SJCRH30 (cell line): ENCODE results near the gene CFAP73. TPM values are rescaled to one million over a fixed set of nuclear protein-coding genes. Genes with fewer than 3 reads are reported as not detected.
A peak's percentile ranks its signal among the peaks of the same experiment; 100 is the strongest.

Experiments used
- DNase-seq, 2 experiments: peaks; one replicate each; pipeline ENCODE4 v3.0.0-alpha.2; 2015 to 2020
- H3K27ac ChIP-seq: fragments of 250-450 bp; sonication (Bioruptor Pico); 2 replicates; pipeline ENCODE4 v1.5.1; 2020; ENCODE audit warnings: mild to moderate bottlenecking, moderate library complexity
- H3K27me3 ChIP-seq: fragments of 250-450 bp; sonication (Bioruptor Pico); 2 replicates; pipeline ENCODE4 v1.5.1; 2020; ENCODE audit warnings: mild to moderate bottlenecking, moderate library complexity
- H3K36me3 ChIP-seq: fragments of 250-450 bp; sonication (Bioruptor Pico); 2 replicates; pipeline ENCODE4 v1.5.1; 2020; ENCODE audit warnings: mild to moderate bottlenecking, moderate library complexity
- H3K4me1 ChIP-seq: fragments of 250-450 bp; sonication (Bioruptor Pico); 2 replicates; pipeline ENCODE4 v1.5.1; 2020; ENCODE audit warnings: mild to moderate bottlenecking, moderate library complexity
- H3K4me3 ChIP-seq: fragments of 250-450 bp; sonication (Bioruptor Pico); 2 replicates; pipeline ENCODE4 v1.5.1; 2020; ENCODE audit warnings: mild to moderate bottlenecking, moderate library complexity
- H3K9me3 ChIP-seq: fragments of 250-450 bp; sonication (Bioruptor Pico); replicated peaks from 2 replicates; pipeline ENCODE4 v1.5.1; 2020; ENCODE audit warnings: mild to moderate bottlenecking, moderate library complexity
- total RNA-seq: library from RNA; depleted of rRNA; stranded (reverse); fragments of >200 nt; shearing (Covaris generic); gene quantifications from 2 replicates; pipeline ENCODE4 v1.2.3, GENCODE V29; 2014; rRNA removed

CFAP73 gene
- not detected in 2 replicates for total RNA-seq

GRCh38 chr12:113149361-113150150, at the start of gene CFAP73:
Gene CFAP73, plus strand, starts transcription at chr12:113149724. Its CDS starts 134 bp downstream, at chr12:113149858.
- Histone ChIP-seq H3K9me3 (no peaks in the 10 kb centered on the region), H3K27ac (no peak within 1 kb of the TSS), H3K36me3 (no peaks in the 10 kb centered on the region), H3K4me3 (no peak within 1 kb of the TSS), H3K4me1 (no peaks in the 10 kb centered on the region), H3K27me3 (peaks cover 2% of the 10 kb centered on the region; the same call in 1 of the 2 replicates)
- DNase-seq, result peak; percentile 83 to 84

GRCh38 chr12:113099764-113100163, 49.8 kb upstream of the CFAP73 start:
- Histone ChIP-seq H3K4me1 (no peaks in the 10 kb centered on the region), H3K4me3 (no peak overlapping the region), H3K27ac (no peak overlapping the region), H3K27me3 (no peaks in the 10 kb centered on the region), H3K36me3 (no peaks in the 10 kb centered on the region), H3K9me3 (no peaks in the 10 kb centered on the region)
- no peak for DNase-seq

- no peak for DNase-seq
These were observed 47.8 kb upstream of the CFAP73 start for GRCh38 chr12:113101751-113102150.

GRCh38 chr12:113102811-113103210, 46.7 kb upstream of the CFAP73 start:
- H3K27me3 ChIP-seq, result no peaks in the 10 kb centered on the region
- H3K36me3 ChIP-seq, result no peaks in the 10 kb centered on the region
- no peak overlapping the region for H3K27ac ChIP-seq
- no peaks in the 10 kb centered on the region for H3K9me3 ChIP-seq
- no peak overlapping the region for H3K4me3 ChIP-seq
- H3K4me1 ChIP-seq, result no peaks in the 10 kb centered on the region
- no peak for DNase-seq

More at GRCh38 chr12:113101751-113102150, 47.8 kb upstream of the CFAP73 start:
- no peaks in the 10 kb centered on the region for H3K4me1 ChIP-seq
- no peak overlapping the region for H3K4me3 ChIP-seq
- no peaks in the 10 kb centered on the region for H3K27me3 ChIP-seq
- H3K36me3 ChIP-seq, result no peaks in the 10 kb centered on the region
- no peak overlapping the region for H3K27ac ChIP-seq
- H3K9me3 ChIP-seq, result no peaks in the 10 kb centered on the region

- Histone ChIP-seq H3K27me3 (no peaks in the 10 kb centered on the region), H3K9me3 (no peaks in the 10 kb centered on the region), H3K4me1 (no peaks in the 10 kb centered on the region), H3K4me3 (no peak overlapping the region), H3K36me3 (no peaks in the 10 kb centered on the region), H3K27ac (no peak overlapping the region)
- no peak for DNase-seq
These were observed 45.6 kb upstream of the CFAP73 start for GRCh38 chr12:113103756-113104450.

GRCh38 chr12:113104953-113105510, 44.5 kb upstream of the CFAP73 start:
- Histone ChIP-seq H3K9me3 (no peaks in the 10 kb centered on the region), H3K4me3 (no peak overlapping the region), H3K4me1 (no peaks in the 10 kb centered on the region), H3K27ac (no peak overlapping the region), H3K36me3 (no peaks in the 10 kb centered on the region), H3K27me3 (no peaks in the 10 kb centered on the region)
- no peak for DNase-seq

GRCh38 chr12:113105606-113106271, 43.8 kb upstream of the CFAP73 start:
- no peak overlapping the region for H3K4me3 ChIP-seq
- no peak for DNase-seq
- no peaks in the 10 kb centered on the region for H3K36me3 ChIP-seq
- no peak overlapping the region for H3K27ac ChIP-seq
- no peaks in the 10 kb centered on the region for H3K4me1 ChIP-seq
- H3K27me3 ChIP-seq, result no peaks in the 10 kb centered on the region
- no peaks in the 10 kb centered on the region for H3K9me3 ChIP-seq

GRCh38 chr12:113106361-113106760, 43.2 kb upstream of the CFAP73 start:
- no peak for DNase-seq
- Histone ChIP-seq H3K36me3 (no peaks in the 10 kb centered on the region), H3K9me3 (no peaks in the 10 kb centered on the region), H3K27me3 (no peaks in the 10 kb centered on the region), H3K27ac (no peak overlapping the region), H3K4me3 (no peak overlapping the region), H3K4me1 (no peaks in the 10 kb centered on the region)

GRCh38 chr12:113108308-113108707, 41.2 kb upstream of the CFAP73 start:
- no peak overlapping the region for H3K4me3 ChIP-seq
- H3K9me3 ChIP-seq, result no peaks in the 10 kb centered on the region
- H3K27ac ChIP-seq, result no peak overlapping the region
- no peaks in the 10 kb centered on the region for H3K4me1 ChIP-seq
- no peaks in the 10 kb centered on the region for H3K27me3 ChIP-seq
- H3K36me3 ChIP-seq, result no peaks in the 10 kb centered on the region
- no peak for DNase-seq

GRCh38 chr12:113109360-113109759, 40.2 kb upstream of the CFAP73 start:
- no peak overlapping the region for H3K4me3 ChIP-seq
- no peaks in the 10 kb centered on the region for H3K4me1 ChIP-seq
- no peaks in the 10 kb centered on the region for H3K36me3 ChIP-seq
- no peaks in the 10 kb centered on the region for H3K27me3 ChIP-seq
- no peak for DNase-seq
- H3K9me3 ChIP-seq, result no peaks in the 10 kb centered on the region
- no peak overlapping the region for H3K27ac ChIP-seq

- Histone ChIP-seq H3K9me3 (no peaks in the 10 kb centered on the region), H3K27ac (no peak overlapping the region), H3K4me1 (no peaks in the 10 kb centered on the region), H3K27me3 (peaks cover 1% of the 10 kb centered on the region; the same call in 1 of the 2 replicates), H3K4me3 (no peak overlapping the region), H3K36me3 (no peaks in the 10 kb centered on the region)
- no peak for DNase-seq
These were observed 39.5 kb upstream of the CFAP73 start for GRCh38 chr12:113109872-113110599.

- Histone ChIP-seq H3K4me1 (no peaks in the 10 kb centered on the region), H3K4me3 (no peak overlapping the region)
These were observed 38.3 kb upstream of the CFAP73 start for GRCh38 chr12:113111247-113111646.

GRCh38 chr12:113112043-113112899, 37.3 kb upstream of the CFAP73 start:
- peaks cover 2% of the 10 kb centered on the region; the same call in 1 of the 2 replicates for H3K27me3 ChIP-seq
- DNase-seq, result no peak
- H3K4me1 ChIP-seq, result no peaks in the 10 kb centered on the region
- no peak overlapping the region for H3K27ac ChIP-seq
- H3K9me3 ChIP-seq, result no peaks in the 10 kb centered on the region
- H3K4me3 ChIP-seq, result no peak overlapping the region
- H3K36me3 ChIP-seq, result no peaks in the 10 kb centered on the region

More at GRCh38 chr12:113111247-113111646, 38.3 kb upstream of the CFAP73 start:
- Histone ChIP-seq H3K27ac (no peak overlapping the region), H3K9me3 (no peaks in the 10 kb centered on the region), H3K36me3 (no peaks in the 10 kb centered on the region), H3K27me3 (peaks cover 2% of the 10 kb centered on the region; the same call in 1 of the 2 replicates)
- no peak for DNase-seq
